ENCODE data around the gene MYOZ3. TPM values are rescaled to one million over a fixed set of nuclear protein-coding genes. Genes with fewer than 3 reads are reported as not detected.

MYOZ3 gene
- polyA plus RNA-seq, 1 donor, result 3.0 TPM

GRCh38 chr5:150672884-150673275 is 11.8 kb downstream of the MYOZ3 start:
- peaks cover 5% of the 10 kb centered on the region for H3K9me3 ChIP-seq (ENCODE audit: control insufficient read depth, low read depth, low read length)
- DNase-seq, result no peak
- peak overlapping the region; percentile 50 for H3K4me3 ChIP-seq (ENCODE audit: low read length)
- H3K27ac ChIP-seq (ENCODE audit: low read length), result no peak overlapping the region
- peaks cover 37% of the 10 kb centered on the region for H3K27me3 ChIP-seq (ENCODE audit: control insufficient read depth, insufficient read depth, low read length)
- peaks cover 4% of the 10 kb centered on the region for H3K4me1 ChIP-seq (ENCODE audit: control insufficient read depth, insufficient read depth, low read length)
- no peaks in the 10 kb centered on the region for H3K36me3 ChIP-seq (ENCODE audit: control insufficient read depth, insufficient read depth, low read length)
- 100% methylated on average over 1 of the region's 7 CpGs for WGBS (ENCODE audit: insufficient coverage, low lambda C conversion rate)

DNA sequence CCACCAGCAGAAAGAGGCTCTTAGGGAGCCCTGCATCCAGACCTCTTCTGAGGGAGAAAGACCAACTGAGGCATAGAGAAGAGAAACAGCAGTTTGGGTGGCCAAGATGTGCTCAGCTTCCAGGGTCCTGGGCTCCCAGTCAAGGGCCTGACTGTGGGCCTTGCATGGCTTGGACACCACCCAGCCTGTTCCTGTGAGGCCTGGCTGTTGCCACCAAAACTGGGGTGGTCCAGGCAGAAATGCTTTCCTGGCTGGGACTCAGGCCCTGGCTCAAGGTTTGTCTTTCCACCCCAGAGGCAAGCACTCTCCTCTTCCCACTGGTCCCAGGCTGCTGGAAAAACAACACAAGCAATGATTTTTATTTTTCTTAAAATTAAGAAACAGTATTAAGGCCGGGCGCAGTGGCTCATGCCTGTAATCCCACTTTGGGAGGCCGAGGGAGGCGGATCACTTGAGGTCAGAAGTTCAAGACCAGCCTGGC is 13.3 kb downstream of the MYOZ3 start:
- no peak overlapping the region for H3K4me3 ChIP-seq (ENCODE audit: low read length)
- WGBS (ENCODE audit: insufficient coverage, low lambda C conversion rate), result no CpG with 5 or more reads among the region's 4 CpGs
- H3K27ac ChIP-seq (ENCODE audit: low read length), result no peak overlapping the region
- no peak for DNase-seq
- H3K4me1 ChIP-seq (ENCODE audit: control insufficient read depth, insufficient read depth, low read length), result peaks cover 4% of the 10 kb centered on the region
- peaks cover 33% of the 10 kb centered on the region for H3K27me3 ChIP-seq (ENCODE audit: control insufficient read depth, insufficient read depth, low read length)
- no peaks in the 10 kb centered on the region for H3K36me3 ChIP-seq (ENCODE audit: control insufficient read depth, insufficient read depth, low read length)
- peaks cover 5% of the 10 kb centered on the region for H3K9me3 ChIP-seq (ENCODE audit: control insufficient read depth, low read depth, low read length)

- no peak overlapping the region for H3K27ac ChIP-seq (ENCODE audit: low read length)
- no peak for DNase-seq
- H3K4me3 ChIP-seq (ENCODE audit: low read length), result no peak overlapping the region
- WGBS (ENCODE audit: insufficient coverage, low lambda C conversion rate), result 95% methylated on average over 3 of the region's 6 CpGs
- H3K36me3 ChIP-seq (ENCODE audit: control insufficient read depth, insufficient read depth, low read length), result no peaks in the 10 kb centered on the region
- peaks cover 28% of the 10 kb centered on the region for H3K27me3 ChIP-seq (ENCODE audit: control insufficient read depth, insufficient read depth, low read length)
- H3K4me1 ChIP-seq (ENCODE audit: control insufficient read depth, insufficient read depth, low read length), result peaks cover 4% of the 10 kb centered on the region
- peaks cover 5% of the 10 kb centered on the region for H3K9me3 ChIP-seq (ENCODE audit: control insufficient read depth, low read depth, low read length)
Observed at GRCh38 chr5:150675069-150675468, 14.0 kb downstream of the MYOZ3 start.

DNA sequence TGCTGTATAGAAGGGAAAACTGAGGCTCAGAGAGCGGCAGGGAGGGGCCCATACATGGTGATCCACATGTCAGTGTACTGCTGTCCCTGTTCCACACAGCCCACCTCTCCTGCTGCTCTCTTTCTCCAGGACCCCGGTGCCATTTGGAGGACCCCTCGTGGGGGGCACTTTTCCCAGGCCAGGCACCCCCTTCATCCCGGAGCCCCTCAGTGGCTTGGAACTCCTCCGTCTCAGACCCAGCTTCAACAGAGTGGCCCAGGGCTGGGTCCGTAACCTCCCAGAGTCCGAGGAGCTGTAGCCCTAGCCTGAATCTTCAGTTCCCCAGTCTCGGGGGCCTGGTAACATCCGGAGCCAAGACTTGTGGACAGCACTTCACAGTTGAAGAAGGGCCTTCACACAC is 15.5 kb downstream of the MYOZ3 start:
- Histone ChIP-seq H3K27me3 (ENCODE audit: control insufficient read depth, insufficient read depth, low read length) (peaks cover 14% of the 10 kb centered on the region), H3K4me1 (ENCODE audit: control insufficient read depth, insufficient read depth, low read length) (peaks cover 4% of the 10 kb centered on the region), H3K27ac (ENCODE audit: low read length) (no peak overlapping the region), H3K4me3 (ENCODE audit: low read length) (no peak overlapping the region), H3K9me3 (ENCODE audit: control insufficient read depth, low read depth, low read length) (peaks cover 4% of the 10 kb centered on the region), H3K36me3 (ENCODE audit: control insufficient read depth, insufficient read depth, low read length) (no peaks in the 10 kb centered on the region)
- no peak for DNase-seq
- WGBS (ENCODE audit: insufficient coverage, low lambda C conversion rate), result no CpG with 5 or more reads among the region's 9 CpGs

DNA sequence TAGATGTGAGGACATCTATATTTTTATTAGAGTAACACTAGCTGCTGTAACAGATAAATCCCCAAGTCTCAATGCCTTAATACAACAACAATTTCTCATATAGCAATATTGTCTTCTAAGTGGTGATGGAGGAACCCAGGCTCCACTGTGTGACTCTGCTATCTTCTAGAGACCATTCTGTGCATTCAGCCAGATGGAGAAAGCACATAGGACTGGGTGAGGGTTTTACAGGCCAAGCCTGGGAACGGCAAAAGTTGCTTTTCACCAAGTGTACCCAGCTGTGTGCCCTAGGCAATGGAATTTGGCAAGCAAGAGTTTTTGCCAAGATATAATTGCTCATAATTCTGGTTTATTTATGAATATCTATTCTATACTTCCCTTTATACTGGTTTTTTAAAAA is 28.1 kb downstream of the MYOZ3 start:
- Histone ChIP-seq H3K27me3 (ENCODE audit: control insufficient read depth, insufficient read depth, low read length) (no peaks in the 10 kb centered on the region), H3K27ac (ENCODE audit: low read length) (no peak overlapping the region), H3K9me3 (ENCODE audit: control insufficient read depth, low read depth, low read length) (no peaks in the 10 kb centered on the region), H3K4me3 (ENCODE audit: low read length) (no peak overlapping the region), H3K4me1 (ENCODE audit: control insufficient read depth, insufficient read depth, low read length) (no peaks in the 10 kb centered on the region), H3K36me3 (ENCODE audit: control insufficient read depth, insufficient read depth, low read length) (peaks cover 33% of the 10 kb centered on the region)
- DNase-seq, result no peak
- WGBS (ENCODE audit: insufficient coverage, low lambda C conversion rate), result no CpG with 5 or more reads among the region's 1 CpG

GRCh38 chr5:150690760-150691159 is 29.7 kb downstream of the MYOZ3 start:
- no peak for DNase-seq
- H3K27me3 ChIP-seq (ENCODE audit: control insufficient read depth, insufficient read depth, low read length), result no peaks in the 10 kb centered on the region
- no peak overlapping the region for H3K4me3 ChIP-seq (ENCODE audit: low read length)
- H3K4me1 ChIP-seq (ENCODE audit: control insufficient read depth, insufficient read depth, low read length), result no peaks in the 10 kb centered on the region
- no peak overlapping the region for H3K27ac ChIP-seq (ENCODE audit: low read length)
- WGBS (ENCODE audit: insufficient coverage, low lambda C conversion rate), result 100% methylated on average over 2 of the region's 6 CpGs
- H3K36me3 ChIP-seq (ENCODE audit: control insufficient read depth, insufficient read depth, low read length), result peaks cover 50% of the 10 kb centered on the region
- H3K9me3 ChIP-seq (ENCODE audit: control insufficient read depth, low read depth, low read length), result no peaks in the 10 kb centered on the region

DNA sequence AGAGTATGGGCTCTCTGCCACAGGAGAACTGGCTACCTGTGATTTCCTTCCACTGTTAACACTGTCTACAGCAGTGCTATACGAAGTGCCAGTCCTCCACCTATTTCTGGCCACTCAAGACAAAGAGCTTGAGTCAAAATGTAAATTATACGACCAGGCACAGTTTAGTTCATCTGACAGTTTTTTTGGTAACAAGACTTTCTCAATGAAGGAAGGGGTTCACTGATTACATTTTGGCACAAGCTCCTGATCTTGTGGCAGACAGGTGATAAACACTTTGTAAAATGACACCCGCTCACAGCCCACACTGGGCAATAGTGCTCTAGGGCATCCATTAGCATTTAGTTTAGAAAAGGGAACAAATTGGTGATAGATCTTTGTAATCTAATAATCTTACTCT is 31.2 kb downstream of the MYOZ3 start:
- H3K36me3 ChIP-seq (ENCODE audit: control insufficient read depth, insufficient read depth, low read length), result peaks cover 65% of the 10 kb centered on the region
- DNase-seq, result no peak
- no peaks in the 10 kb centered on the region for H3K9me3 ChIP-seq (ENCODE audit: control insufficient read depth, low read depth, low read length)
- no CpG with 5 or more reads among the region's 3 CpGs for WGBS (ENCODE audit: insufficient coverage, low lambda C conversion rate)
- H3K27ac ChIP-seq (ENCODE audit: low read length), result no peak overlapping the region
- H3K4me1 ChIP-seq (ENCODE audit: control insufficient read depth, insufficient read depth, low read length), result no peaks in the 10 kb centered on the region
- no peaks in the 10 kb centered on the region for H3K27me3 ChIP-seq (ENCODE audit: control insufficient read depth, insufficient read depth, low read length)
- no peak overlapping the region for H3K4me3 ChIP-seq (ENCODE audit: low read length)

DNA sequence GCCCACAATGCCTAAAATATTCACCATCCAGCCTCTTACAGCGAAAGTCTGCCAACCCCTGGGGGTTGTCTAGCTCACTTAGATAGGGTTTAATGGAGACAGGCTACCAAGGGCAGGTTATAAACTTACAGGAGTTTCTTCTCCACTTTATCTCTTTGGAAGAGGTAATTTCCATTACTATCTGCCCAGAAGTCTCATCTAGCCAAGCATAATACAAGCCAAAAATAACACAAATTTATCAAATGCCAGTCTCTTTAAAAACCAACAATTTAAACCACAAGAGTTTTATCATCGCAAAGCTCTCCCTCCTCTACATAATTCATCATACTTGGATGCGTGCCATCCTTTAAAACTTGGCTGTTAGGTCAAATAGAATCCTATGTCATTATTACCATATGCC is 33.6 kb downstream of the MYOZ3 start:
- Histone ChIP-seq H3K9me3 (ENCODE audit: control insufficient read depth, low read depth, low read length) (no peaks in the 10 kb centered on the region), H3K27ac (ENCODE audit: low read length) (no peak overlapping the region), H3K4me3 (ENCODE audit: low read length) (no peak overlapping the region), H3K4me1 (ENCODE audit: control insufficient read depth, insufficient read depth, low read length) (peaks cover 8% of the 10 kb centered on the region), H3K27me3 (ENCODE audit: control insufficient read depth, insufficient read depth, low read length) (no peaks in the 10 kb centered on the region), H3K36me3 (ENCODE audit: control insufficient read depth, insufficient read depth, low read length) (peaks cover 80% of the 10 kb centered on the region)
- WGBS (ENCODE audit: insufficient coverage, low lambda C conversion rate), result 83% methylated on average over 1 of the region's 3 CpGs
- no peak for DNase-seq

DNA sequence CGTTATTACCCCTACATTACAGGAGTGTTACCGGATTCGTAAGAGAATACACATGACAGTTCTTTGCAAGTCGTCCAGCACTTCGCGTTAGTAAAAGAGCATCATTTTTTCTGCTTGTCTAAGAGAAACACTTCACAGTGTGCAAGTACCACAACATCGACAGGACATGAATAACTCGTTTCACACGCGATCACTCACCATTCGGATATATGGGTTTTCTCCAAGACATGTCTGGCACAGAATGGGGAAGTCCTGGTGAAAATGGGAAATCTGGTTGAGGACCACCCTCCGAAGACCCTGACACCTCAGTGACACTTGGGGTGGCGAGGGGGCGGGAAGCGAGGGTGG is 39.2 kb downstream of the MYOZ3 start:
- DNase-seq, result no peak
- WGBS (ENCODE audit: insufficient coverage, low lambda C conversion rate), result no CpG with 5 or more reads among the region's 15 CpGs
- no peaks in the 10 kb centered on the region for H3K27me3 ChIP-seq (ENCODE audit: control insufficient read depth, insufficient read depth, low read length)
- H3K4me3 ChIP-seq (ENCODE audit: low read length), result peak overlapping the region; percentile 99
- H3K36me3 ChIP-seq (ENCODE audit: control insufficient read depth, insufficient read depth, low read length), result peaks cover 36% of the 10 kb centered on the region
- peaks cover 3% of the 10 kb centered on the region for H3K9me3 ChIP-seq (ENCODE audit: control insufficient read depth, low read depth, low read length)
- H3K27ac ChIP-seq (ENCODE audit: low read length), result peak overlapping the region; percentile 97
- H3K4me1 ChIP-seq (ENCODE audit: control insufficient read depth, insufficient read depth, low read length), result peaks cover 11% of the 10 kb centered on the region

DNA sequence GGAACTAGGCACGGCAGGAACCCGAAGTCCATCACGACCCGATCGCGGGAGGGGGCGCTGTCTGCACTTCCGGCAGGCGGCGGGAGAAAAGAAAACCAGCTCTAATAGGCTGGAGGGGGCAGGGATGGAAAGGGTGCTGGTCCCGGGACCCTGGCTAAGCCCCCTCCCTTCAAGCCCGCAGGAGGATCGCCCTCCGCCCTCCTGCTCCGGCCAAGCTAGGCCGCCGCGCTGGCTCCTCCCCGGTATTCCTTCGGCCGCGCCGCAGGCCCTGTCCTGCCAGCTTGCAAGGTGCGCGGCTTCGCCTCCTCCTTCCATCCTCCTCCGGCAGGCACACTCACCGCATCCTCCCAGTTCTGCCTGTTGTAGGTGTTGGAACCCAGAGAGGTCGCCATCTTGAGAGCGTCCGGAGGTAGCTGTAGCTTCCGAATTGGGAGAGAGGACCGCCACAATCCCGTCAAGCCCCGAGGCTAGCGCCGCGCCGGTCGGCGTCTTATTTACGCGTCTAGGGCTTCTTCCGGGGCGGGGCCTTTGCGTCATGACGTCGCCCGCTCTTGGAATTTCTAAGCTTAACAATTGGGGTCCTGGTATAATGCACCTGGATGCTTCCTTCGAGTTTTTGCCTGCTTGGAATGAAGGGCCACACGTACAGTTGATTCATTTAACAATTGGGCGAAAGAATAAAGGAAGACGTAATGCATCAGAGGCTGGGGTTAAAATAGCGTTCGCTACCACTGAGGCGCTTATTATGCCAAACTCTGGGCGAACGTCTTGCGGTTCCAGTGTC is 39.7 kb downstream of the MYOZ3 start, which contains the start of gene RBM22:
TSS of gene RBM22 (minus strand) at position 469 of the 784 bp plus-strand sequence. CDS start at position 392, 77 bp downstream.
- Histone ChIP-seq H3K4me3 (ENCODE audit: low read length) (peak within 1 kb of the TSS; percentile 99), H3K27ac (ENCODE audit: low read length) (peak within 1 kb of the TSS; percentile 97), H3K9me3 (ENCODE audit: control insufficient read depth, low read depth, low read length) (peaks cover 3% of the 10 kb centered on the region), H3K36me3 (ENCODE audit: control insufficient read depth, insufficient read depth, low read length) (peaks cover 30% of the 10 kb centered on the region), H3K4me1 (ENCODE audit: control insufficient read depth, insufficient read depth, low read length) (peaks cover 11% of the 10 kb centered on the region), H3K27me3 (ENCODE audit: control insufficient read depth, insufficient read depth, low read length) (no peaks in the 10 kb centered on the region)
- peak; percentile 88 to 95 for DNase-seq
- WGBS (ENCODE audit: insufficient coverage, low lambda C conversion rate), result 0% methylated on average over 3 of the region's 59 CpGs

GRCh38 chr5:150703762-150704161 is 42.7 kb downstream of the MYOZ3 start:
- peaks cover 11% of the 10 kb centered on the region for H3K4me1 ChIP-seq (ENCODE audit: control insufficient read depth, insufficient read depth, low read length)
- H3K4me3 ChIP-seq (ENCODE audit: low read length), result no peak overlapping the region
- no peak for DNase-seq
- H3K36me3 ChIP-seq (ENCODE audit: control insufficient read depth, insufficient read depth, low read length), result peaks cover 9% of the 10 kb centered on the region
- H3K9me3 ChIP-seq (ENCODE audit: control insufficient read depth, low read depth, low read length), result peaks cover 3% of the 10 kb centered on the region
- no peak overlapping the region for H3K27ac ChIP-seq (ENCODE audit: low read length)
- WGBS (ENCODE audit: insufficient coverage, low lambda C conversion rate), result no CpG with 5 or more reads among the region's 3 CpGs
- H3K27me3 ChIP-seq (ENCODE audit: control insufficient read depth, insufficient read depth, low read length), result no peaks in the 10 kb centered on the region

All from large intestine (tissue), 3 donors.